Panc1 (cell line): Measurements from ENCODE around the gene HMGN3. TPM values are rescaled to one million over a fixed set of nuclear protein-coding genes. Genes with fewer than 3 reads are reported as not detected.

Source experiments
- ATAC-seq: fragments of 200-7000 bp; cut with Tn5 transposase; 2 replicates; pipeline ENCODE4 v1.9.1; 2020; ENCODE audit warnings: mild to moderate bottlenecking, moderate library complexity
- BruUV-seq: library from RNA; stranded (reverse); fragments of 400-500 nt; replicated peaks from 2 replicates; lab custom pipeline; 2021; lab: Mats Ljungman, UMichigan
- CTCF ChIA-PET: fragments of 300-600 bp; sonication (Branson Sonifier 250); formaldehyde crosslinking; loops from one replicate; lab custom pipeline; 2022; ENCODE audit warnings: antibody characterized with exemption; lab: Charles Lee
- POLR2A ChIA-PET: fragments of 300-600 bp; sonication (Branson Sonifier 250); formaldehyde crosslinking; loops from one replicate; lab custom pipeline; 2022; ENCODE audit warnings: antibody characterized with exemption; lab: Charles Lee
- DNase-seq: peaks from one replicate; pipeline ENCODE4 v3.0.0-alpha.2; 2010; ENCODE audit warnings: low read depth, low spot score
- H3K27ac ChIP-seq: 2 replicates; pipeline ENCODE4 v1.5.1; 2011; ENCODE audit warnings: mild to moderate bottlenecking, low read length, inconsistent platforms
- H3K27me3 ChIP-seq: fragments of 200-500 bp; sonication (Bioruptor generic); 2 replicates; pipeline ENCODE4 v1.6.0; 2014; ENCODE audit warnings: low read length, inconsistent platforms; ENCODE audit not compliant: control insufficient read depth, insufficient read depth
- H3K36me3 ChIP-seq: fragments of 200-500 bp; sonication (Bioruptor generic); 2 replicates; pipeline ENCODE4 v1.5.1; 2014; ENCODE audit warnings: inconsistent platforms, mild to moderate bottlenecking, low read length, moderate library complexity; ENCODE audit not compliant: control insufficient read depth, insufficient read depth
- H3K4me1 ChIP-seq: 2 replicates; pipeline ENCODE4 v1.5.1; 2011; ENCODE audit warnings: inconsistent platforms, mild to moderate bottlenecking, low read length, moderate library complexity; ENCODE audit not compliant: control insufficient read depth, insufficient read depth
- H3K4me3 ChIP-seq, 2 experiments: 2 replicates each; pipeline ENCODE4 v1.5.1; 2011 to 2012; ENCODE audit warnings: low read depth in 2 of 2, low read length in 2 of 2, mild to moderate bottlenecking in 2 of 2, inconsistent platforms in 1 of 2, moderate library complexity in 1 of 2
- H3K9me3 ChIP-seq: fragments of 200-500 bp; sonication (Bioruptor generic); 2 replicates; pipeline ENCODE4 v1.5.1; 2014; ENCODE audit warnings: low read depth, mild to moderate bottlenecking, inconsistent platforms, low read length, moderate library complexity; ENCODE audit not compliant: control insufficient read depth, insufficient read depth
- POLR2AphosphoS5 ChIP-seq: IDR thresholded peaks from 2 replicates; pipeline ENCODE4 v1.6.1; 2012; ENCODE audit warnings: mild to moderate bottlenecking, low read depth, low read length, moderate library complexity
- SIN3A ChIP-seq: IDR thresholded peaks from 2 replicates; pipeline ENCODE4 v1.6.1; 2012; ENCODE audit warnings: low read depth, mild to moderate bottlenecking, low read length, moderate library complexity, borderline replicate concordance; ENCODE audit not compliant: insufficient read depth
- TCF7L2 ChIP-seq: IDR thresholded peaks from 2 replicates; pipeline ENCODE4 v1.6.1; 2011; ENCODE audit warnings: mild to moderate bottlenecking, low read depth, low read length, inconsistent platforms
- in situ Hi-C: cut with HindIII; loops from 2 replicates; pipeline ENCODE4 v1.10.0; 2016; ENCODE audit warnings: low sequenced_read_pairs, low pct_unique_long_range_greater_than_20kb
- intact Hi-C: fragments of 100-400 bp; cut with micrococcal nuclease; formaldehyde crosslinking; loops from one replicate; pipeline ENCODE4 v1.10.0; 2022; ENCODE audit not compliant: unreplicated experiment
- total RNA-seq: library from RNA; stranded (reverse); gene quantifications from one replicate; pipeline ENCODE4 v1.2.1, GENCODE V29; 2021; ENCODE audit not compliant: unreplicated experiment
- TF ChIP-seq, protein P1 (sequence below): fragments of 450-650 bp; IDR thresholded peaks from 2 replicates; pipeline ENCODE4 v1.5.1; 2017; ENCODE audit warnings: mild to moderate bottlenecking
- TF ChIP-seq, protein P2 (sequence below), 2 experiments: IDR thresholded peaks; 2 replicates each; pipeline ENCODE4 v1.6.1; 2011 to 2012; ENCODE audit warnings: low read depth in 2 of 2, control low read depth in 1 of 2, low read length in 1 of 2, mild to moderate bottlenecking in 1 of 2, moderate library complexity in 1 of 2; ENCODE audit not compliant: insufficient read depth in 1 of 2

HMGN3 gene
- total RNA-seq, 1 experiment from 2014 or later, result 52.0 TPM

DNA sequence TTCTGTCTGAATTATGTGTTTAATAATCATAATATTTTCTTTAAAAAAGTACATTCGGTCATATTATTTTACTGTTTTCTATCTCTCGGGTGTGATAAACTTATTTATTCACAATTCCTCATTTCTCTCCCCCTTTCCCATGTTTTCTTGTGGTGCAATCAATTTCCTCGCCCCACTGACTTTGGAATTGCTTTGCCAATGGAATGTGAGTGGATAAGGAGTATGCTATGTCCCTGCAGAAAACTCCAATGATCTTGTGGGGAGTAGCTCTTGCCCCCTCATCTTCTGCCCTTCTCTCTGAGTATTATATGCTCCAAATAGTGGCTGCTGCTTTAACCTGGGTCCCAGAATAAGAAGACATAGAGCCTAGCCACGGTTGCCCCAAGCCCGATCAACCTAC is 64.1 kb downstream of the HMGN3 start:
- no peaks in the 10 kb centered on the region for H3K9me3 ChIP-seq
- no peak overlapping the region for H3K27ac ChIP-seq
- intact Hi-C loops (no loop called here), in situ Hi-C loops (no loop called here)
- no peaks in the 10 kb centered on the region for H3K36me3 ChIP-seq
- POLR2A ChIA-PET, result no interaction called here
- CTCF ChIA-PET, result interaction anchor here (0.7 kb wide), 1 partner anchor 631 kb away, joined by 6 read pairs; no protein-coding TSS in a partner anchor
- no peaks in the 10 kb centered on the region for H3K4me1 ChIP-seq
- DNase-seq (no peak), ATAC-seq (no peak)
- H3K27me3 ChIP-seq, result no peaks in the 10 kb centered on the region
- BruUV-seq, result no TSS peak
- no peak overlapping the region for H3K4me3 ChIP-seq
- TF ChIP-seq TCF7L2 (no peak), POLR2AphosphoS5 (no peak), SIN3A (no peak)
- TF ChIP-seq, protein P1, sequence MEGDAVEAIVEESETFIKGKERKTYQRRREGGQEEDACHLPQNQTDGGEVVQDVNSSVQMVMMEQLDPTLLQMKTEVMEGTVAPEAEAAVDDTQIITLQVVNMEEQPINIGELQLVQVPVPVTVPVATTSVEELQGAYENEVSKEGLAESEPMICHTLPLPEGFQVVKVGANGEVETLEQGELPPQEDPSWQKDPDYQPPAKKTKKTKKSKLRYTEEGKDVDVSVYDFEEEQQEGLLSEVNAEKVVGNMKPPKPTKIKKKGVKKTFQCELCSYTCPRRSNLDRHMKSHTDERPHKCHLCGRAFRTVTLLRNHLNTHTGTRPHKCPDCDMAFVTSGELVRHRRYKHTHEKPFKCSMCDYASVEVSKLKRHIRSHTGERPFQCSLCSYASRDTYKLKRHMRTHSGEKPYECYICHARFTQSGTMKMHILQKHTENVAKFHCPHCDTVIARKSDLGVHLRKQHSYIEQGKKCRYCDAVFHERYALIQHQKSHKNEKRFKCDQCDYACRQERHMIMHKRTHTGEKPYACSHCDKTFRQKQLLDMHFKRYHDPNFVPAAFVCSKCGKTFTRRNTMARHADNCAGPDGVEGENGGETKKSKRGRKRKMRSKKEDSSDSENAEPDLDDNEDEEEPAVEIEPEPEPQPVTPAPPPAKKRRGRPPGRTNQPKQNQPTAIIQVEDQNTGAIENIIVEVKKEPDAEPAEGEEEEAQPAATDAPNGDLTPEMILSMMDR, result no peak
- TF ChIP-seq, protein P2, sequence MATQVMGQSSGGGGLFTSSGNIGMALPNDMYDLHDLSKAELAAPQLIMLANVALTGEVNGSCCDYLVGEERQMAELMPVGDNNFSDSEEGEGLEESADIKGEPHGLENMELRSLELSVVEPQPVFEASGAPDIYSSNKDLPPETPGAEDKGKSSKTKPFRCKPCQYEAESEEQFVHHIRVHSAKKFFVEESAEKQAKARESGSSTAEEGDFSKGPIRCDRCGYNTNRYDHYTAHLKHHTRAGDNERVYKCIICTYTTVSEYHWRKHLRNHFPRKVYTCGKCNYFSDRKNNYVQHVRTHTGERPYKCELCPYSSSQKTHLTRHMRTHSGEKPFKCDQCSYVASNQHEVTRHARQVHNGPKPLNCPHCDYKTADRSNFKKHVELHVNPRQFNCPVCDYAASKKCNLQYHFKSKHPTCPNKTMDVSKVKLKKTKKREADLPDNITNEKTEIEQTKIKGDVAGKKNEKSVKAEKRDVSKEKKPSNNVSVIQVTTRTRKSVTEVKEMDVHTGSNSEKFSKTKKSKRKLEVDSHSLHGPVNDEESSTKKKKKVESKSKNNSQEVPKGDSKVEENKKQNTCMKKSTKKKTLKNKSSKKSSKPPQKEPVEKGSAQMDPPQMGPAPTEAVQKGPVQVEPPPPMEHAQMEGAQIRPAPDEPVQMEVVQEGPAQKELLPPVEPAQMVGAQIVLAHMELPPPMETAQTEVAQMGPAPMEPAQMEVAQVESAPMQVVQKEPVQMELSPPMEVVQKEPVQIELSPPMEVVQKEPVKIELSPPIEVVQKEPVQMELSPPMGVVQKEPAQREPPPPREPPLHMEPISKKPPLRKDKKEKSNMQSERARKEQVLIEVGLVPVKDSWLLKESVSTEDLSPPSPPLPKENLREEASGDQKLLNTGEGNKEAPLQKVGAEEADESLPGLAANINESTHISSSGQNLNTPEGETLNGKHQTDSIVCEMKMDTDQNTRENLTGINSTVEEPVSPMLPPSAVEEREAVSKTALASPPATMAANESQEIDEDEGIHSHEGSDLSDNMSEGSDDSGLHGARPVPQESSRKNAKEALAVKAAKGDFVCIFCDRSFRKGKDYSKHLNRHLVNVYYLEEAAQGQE (IDR thresholded peaks at IDR 0.05; ENCODE audit: insufficient read depth in 1 of 2, low read depth in 2 of 2, low read length in 1 of 2), result no peak

DNA sequence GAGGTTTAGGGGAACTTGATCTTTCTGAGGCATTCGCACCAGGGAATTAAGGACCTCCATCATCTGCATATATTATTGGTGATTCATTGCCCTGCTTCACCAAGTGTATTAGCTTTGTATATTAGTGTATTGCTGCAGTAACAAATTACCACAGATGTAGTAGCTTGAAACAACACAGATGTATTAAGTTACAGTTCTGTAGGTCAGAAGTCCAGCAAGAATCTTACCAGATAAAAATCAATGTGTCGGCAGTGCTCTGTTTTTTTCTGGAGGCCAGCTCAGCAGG is 65.8 kb downstream of the HMGN3 start:
- intact Hi-C loops (no loop called here), in situ Hi-C loops (no loop called here)
- ATAC-seq (no peak), DNase-seq (no peak)
- Histone ChIP-seq H3K9me3 (no peaks in the 10 kb centered on the region), H3K4me1 (no peaks in the 10 kb centered on the region), H3K36me3 (no peaks in the 10 kb centered on the region), H3K27me3 (no peaks in the 10 kb centered on the region), H3K4me3 (no peak overlapping the region), H3K27ac (no peak overlapping the region)
- ChIA-PET CTCF (no interaction called here), POLR2A (no interaction called here)
- no TSS peak for BruUV-seq
- TF ChIP-seq SIN3A (no peak), TCF7L2 (no peak)
- TF ChIP-seq, protein P1, result no peak
